Measurements from ENCODE around the gene CRTC1.

- no peak for TF ChIP-seq EZH2 (IDR thresholded peaks at IDR 0.05; ENCODE audit: insufficient read depth, poor library complexity, severe bottlenecking)
- no peak for TF ChIP-seq EZH2phosphoT487 (IDR thresholded peaks at IDR 0.05; ENCODE audit: insufficient read depth, low read depth)
Observed at GRCh38 chr19:18795540-18795939, 112.1 kb downstream of the CRTC1 start.
